OCI-LY1 (cell line): ENCODE data around the gene GASK1A.

ENCODE experiments used
- EZH2 ChIP-seq: fragments of 200-600 bp; sonication (generic), shearing (Covaris generic); IDR thresholded peaks from 2 replicates; pipeline ENCODE4 v1.8.0; 2017; ENCODE audit warnings: borderline replicate concordance, mixed run types, mild to moderate bottlenecking, antibody characterized with exemption, low read length, moderate library complexity, mixed read lengths
- TF ChIP-seq, protein P1 (sequence below): fragments of 200-600 bp; sonication (generic), shearing (Covaris generic); IDR thresholded peaks from 2 replicates; pipeline ENCODE4 v1.5.1; 2017; ENCODE audit warnings: mild to moderate bottlenecking, antibody characterized with exemption, low read length, moderate library complexity, mixed read lengths

DNA sequence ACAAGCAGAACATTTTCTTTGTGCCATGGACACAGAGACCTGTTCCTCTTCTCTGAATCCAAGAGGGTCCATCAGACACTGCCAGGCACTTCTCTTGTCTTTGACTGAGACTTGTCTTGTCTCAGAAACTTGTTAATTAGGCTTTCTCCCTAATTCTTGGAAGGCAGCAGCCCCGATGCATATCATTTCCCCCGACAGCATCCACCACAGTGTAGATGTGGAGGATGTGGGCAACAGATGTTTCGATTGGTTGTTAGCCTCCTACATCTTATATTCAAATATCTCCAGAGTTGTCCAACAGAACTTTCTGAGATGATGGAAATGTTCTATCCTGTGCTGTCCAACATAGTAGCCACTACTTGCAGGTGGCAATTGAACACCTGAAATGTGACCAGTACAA lies 15.5 kb downstream of the GASK1A start:
- TF ChIP-seq, protein P1, sequence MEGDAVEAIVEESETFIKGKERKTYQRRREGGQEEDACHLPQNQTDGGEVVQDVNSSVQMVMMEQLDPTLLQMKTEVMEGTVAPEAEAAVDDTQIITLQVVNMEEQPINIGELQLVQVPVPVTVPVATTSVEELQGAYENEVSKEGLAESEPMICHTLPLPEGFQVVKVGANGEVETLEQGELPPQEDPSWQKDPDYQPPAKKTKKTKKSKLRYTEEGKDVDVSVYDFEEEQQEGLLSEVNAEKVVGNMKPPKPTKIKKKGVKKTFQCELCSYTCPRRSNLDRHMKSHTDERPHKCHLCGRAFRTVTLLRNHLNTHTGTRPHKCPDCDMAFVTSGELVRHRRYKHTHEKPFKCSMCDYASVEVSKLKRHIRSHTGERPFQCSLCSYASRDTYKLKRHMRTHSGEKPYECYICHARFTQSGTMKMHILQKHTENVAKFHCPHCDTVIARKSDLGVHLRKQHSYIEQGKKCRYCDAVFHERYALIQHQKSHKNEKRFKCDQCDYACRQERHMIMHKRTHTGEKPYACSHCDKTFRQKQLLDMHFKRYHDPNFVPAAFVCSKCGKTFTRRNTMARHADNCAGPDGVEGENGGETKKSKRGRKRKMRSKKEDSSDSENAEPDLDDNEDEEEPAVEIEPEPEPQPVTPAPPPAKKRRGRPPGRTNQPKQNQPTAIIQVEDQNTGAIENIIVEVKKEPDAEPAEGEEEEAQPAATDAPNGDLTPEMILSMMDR = no peak
- TF ChIP-seq EZH2 = no peak
